ENCODE results near the gene TSC1. TPM values are rescaled to one million over a fixed set of nuclear protein-coding genes. Genes with fewer than 3 reads are reported as not detected.

Gene TSC1
- total RNA-seq, 1 donor from 2014 or later: 50.8 TPM

- Mint-ChIP-seq H3K4me3 (ENCODE audit: unreplicated experiment) (no peak overlapping the region), H3K9me3 (ENCODE audit: unreplicated experiment) (no peaks in the 10 kb centered on the region), H3K4me1 (ENCODE audit: unreplicated experiment) (no peaks in the 10 kb centered on the region), H3K27ac (ENCODE audit: unreplicated experiment) (no peak overlapping the region), H3K27me3 (ENCODE audit: unreplicated experiment) (peaks cover 31% of the 10 kb centered on the region), H3K36me3 (ENCODE audit: unreplicated experiment) (no peaks in the 10 kb centered on the region)
- no peak for TF ChIP-seq CTCF (IDR thresholded peaks at IDR 0.05)
- DNase-seq (ENCODE audit: extremely low spot score, unreplicated experiment): no peak
These were observed 86.6 kb downstream of the TSC1 start for GRCh38 chr9:132857616-132858342.

- TF ChIP-seq CTCF (IDR thresholded peaks at IDR 0.05): no peak
- no peak for DNase-seq (ENCODE audit: extremely low spot score, unreplicated experiment)
- Mint-ChIP-seq H3K9me3 (ENCODE audit: unreplicated experiment) (no peaks in the 10 kb centered on the region), H3K36me3 (ENCODE audit: unreplicated experiment) (no peaks in the 10 kb centered on the region), H3K4me1 (ENCODE audit: unreplicated experiment) (no peaks in the 10 kb centered on the region), H3K4me3 (ENCODE audit: unreplicated experiment) (no peak overlapping the region), H3K27ac (ENCODE audit: unreplicated experiment) (no peak overlapping the region), H3K27me3 (ENCODE audit: unreplicated experiment) (peaks cover 26% of the 10 kb centered on the region)
These were observed 87.4 kb downstream of the TSC1 start for GRCh38 chr9:132857031-132857430.

GRCh38 chr9:132855904-132856303, 88.5 kb downstream of the TSC1 start:
- H3K27me3 Mint-ChIP-seq (ENCODE audit: unreplicated experiment): peaks cover 26% of the 10 kb centered on the region
- no peaks in the 10 kb centered on the region for H3K9me3 Mint-ChIP-seq (ENCODE audit: unreplicated experiment)
- no peak overlapping the region for H3K4me3 Mint-ChIP-seq (ENCODE audit: unreplicated experiment)
- no peak overlapping the region for H3K27ac Mint-ChIP-seq (ENCODE audit: unreplicated experiment)
- no peak for DNase-seq (ENCODE audit: extremely low spot score, unreplicated experiment)
- H3K36me3 Mint-ChIP-seq (ENCODE audit: unreplicated experiment): no peaks in the 10 kb centered on the region
- TF ChIP-seq CTCF (IDR thresholded peaks at IDR 0.05): no peak
- H3K4me1 Mint-ChIP-seq (ENCODE audit: unreplicated experiment): no peaks in the 10 kb centered on the region

GRCh38 chr9:132854832-132855231, 89.6 kb downstream of the TSC1 start:
- no peaks in the 10 kb centered on the region for H3K36me3 Mint-ChIP-seq (ENCODE audit: unreplicated experiment)
- TF ChIP-seq CTCF (IDR thresholded peaks at IDR 0.05): no peak
- H3K27me3 Mint-ChIP-seq (ENCODE audit: unreplicated experiment): peaks cover 26% of the 10 kb centered on the region
- no peaks in the 10 kb centered on the region for H3K4me1 Mint-ChIP-seq (ENCODE audit: unreplicated experiment)
- no peak for DNase-seq (ENCODE audit: extremely low spot score, unreplicated experiment)
- H3K27ac Mint-ChIP-seq (ENCODE audit: unreplicated experiment): no peak overlapping the region
- H3K4me3 Mint-ChIP-seq (ENCODE audit: unreplicated experiment): no peak overlapping the region
- no peaks in the 10 kb centered on the region for H3K9me3 Mint-ChIP-seq (ENCODE audit: unreplicated experiment)

- Mint-ChIP-seq H3K9me3 (ENCODE audit: unreplicated experiment) (no peaks in the 10 kb centered on the region), H3K4me3 (ENCODE audit: unreplicated experiment) (no peak overlapping the region), H3K4me1 (ENCODE audit: unreplicated experiment) (no peaks in the 10 kb centered on the region), H3K36me3 (ENCODE audit: unreplicated experiment) (no peaks in the 10 kb centered on the region), H3K27me3 (ENCODE audit: unreplicated experiment) (peaks cover 16% of the 10 kb centered on the region), H3K27ac (ENCODE audit: unreplicated experiment) (no peak overlapping the region)
- no peak for TF ChIP-seq CTCF (IDR thresholded peaks at IDR 0.05)
- DNase-seq (ENCODE audit: extremely low spot score, unreplicated experiment): no peak
These were observed 90.9 kb downstream of the TSC1 start for GRCh38 chr9:132853482-132853881.
